Hematopoietic multipotent progenitor cell (in vitro differentiated cells): Measurements from ENCODE around the gene AP2B1. TPM values are rescaled to one million over a fixed set of nuclear protein-coding genes. Genes with fewer than 3 reads are reported as not detected.
A peak's percentile ranks its signal among the peaks of the same experiment; 100 is the strongest.
"Not testable (repeated sequence)": the region's sequence is repeated elsewhere in the genome, so short reads cannot be mapped to it uniquely, and the experiment has no call there.

Source experiments
- DNase-seq, 3 donors: peaks; one replicate each; pipeline ENCODE4 v3.0.0-alpha.2; 2011 to 2015; ENCODE audit warnings: low read depth in 2 of 3, low spot score in 2 of 3
- total RNA-seq: library from RNA; depleted of rRNA; stranded (reverse); fragments of >200 nt; gene quantifications from one replicate; pipeline ENCODE4 v1.2.3, GENCODE V29; 2012

The AP2B1 gene
- total RNA-seq, 1 donor = 75.9 TPM

DNA sequence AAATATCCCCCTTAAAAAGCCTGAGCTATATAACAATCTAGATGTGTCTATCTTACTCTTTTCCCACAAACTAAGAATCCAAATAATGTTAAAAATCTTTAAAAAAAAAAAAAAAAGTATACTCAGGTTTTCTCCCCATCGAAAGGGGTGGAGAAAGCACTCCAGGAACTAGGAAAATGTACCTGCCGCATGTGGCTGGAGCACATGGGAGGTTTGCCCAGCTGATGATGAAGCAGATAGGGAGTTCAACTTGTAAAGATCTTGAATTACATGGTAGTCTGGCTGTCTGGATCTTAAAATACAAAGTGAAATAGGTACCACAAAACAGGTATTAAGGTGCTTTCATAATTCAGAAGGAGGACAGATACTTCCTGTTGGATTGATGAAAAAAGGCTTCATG, 17.7 kb upstream of the AP2B1 start:
- DNase-seq = no peak

DNA sequence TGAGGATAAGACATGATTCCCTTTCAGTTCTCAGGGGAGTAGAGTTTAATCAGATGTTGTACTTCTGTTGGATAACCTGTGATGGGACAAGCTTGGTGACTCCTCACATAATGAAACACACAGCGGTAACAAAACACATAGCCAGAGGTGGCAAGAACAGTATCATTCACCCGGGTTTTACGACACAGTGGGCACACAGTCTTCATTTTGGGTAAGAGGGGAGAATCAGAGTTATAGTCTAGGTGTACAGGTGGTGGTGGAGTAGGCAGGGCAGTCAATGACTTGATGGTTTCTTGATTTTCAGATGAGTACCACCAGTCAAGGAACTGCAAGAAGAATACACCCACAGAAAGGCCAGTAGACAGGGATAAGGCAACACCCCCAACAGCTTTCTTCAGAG, 11.4 kb upstream of the AP2B1 start:
- DNase-seq = no peak

DNA sequence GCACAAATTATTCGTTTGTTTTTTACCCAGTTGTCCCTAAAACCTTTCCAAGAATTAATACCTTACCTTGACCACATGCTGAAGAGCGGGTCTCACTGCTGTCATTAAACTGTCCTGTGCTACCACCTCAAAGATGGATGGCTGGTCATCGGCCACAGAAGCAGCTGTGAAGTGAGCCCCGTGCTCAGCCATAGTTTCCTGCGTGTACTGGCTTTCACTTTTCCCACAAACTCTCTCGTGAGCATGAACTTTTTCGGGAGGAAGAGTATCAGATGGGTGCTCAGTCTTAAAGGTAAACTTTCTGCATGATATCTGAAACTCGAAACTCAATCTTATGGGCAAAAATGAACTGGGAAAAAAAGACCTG, 9.3 kb upstream of the AP2B1 start:
- DNase-seq = no peak

DNA sequence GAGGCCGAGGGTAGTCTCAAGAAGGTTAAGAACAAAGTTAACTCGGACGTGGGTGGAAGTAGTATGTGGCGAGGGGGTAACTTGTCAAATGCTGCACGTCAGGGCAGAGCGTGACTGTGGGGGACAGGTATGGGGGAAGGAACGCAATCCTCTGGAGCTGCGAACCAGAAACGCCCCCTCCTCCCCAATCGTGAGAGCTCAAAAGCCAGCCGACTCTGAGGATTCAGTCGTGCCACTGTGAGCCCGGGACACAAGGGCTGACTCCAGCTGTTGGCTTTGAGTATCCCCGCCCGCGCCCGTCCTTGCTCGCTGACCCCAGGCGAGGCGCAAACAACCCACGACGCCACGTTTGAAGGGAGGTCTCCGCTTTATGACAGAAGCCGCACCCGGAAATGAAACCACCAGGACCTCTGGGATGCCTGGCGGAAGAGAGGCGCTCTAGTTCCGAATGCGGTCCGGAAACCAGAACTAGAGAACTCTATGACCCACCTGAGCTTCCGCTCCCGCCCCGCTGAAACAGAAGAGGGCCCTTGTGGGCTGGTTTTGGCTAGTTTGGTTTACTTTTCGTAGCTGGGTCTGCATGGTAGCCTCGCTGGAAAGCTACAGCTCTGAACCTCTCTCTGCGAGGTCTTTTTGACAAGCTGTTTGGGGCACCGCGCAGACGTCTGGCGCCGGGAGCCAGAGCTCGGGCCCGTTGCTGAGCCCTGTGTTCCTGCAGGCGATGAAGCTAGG, 8.8 kb upstream of the AP2B1 start, which contains the start of gene PEX12:
PEX12 (minus strand) TSS at position 375 of the 732 bp plus-strand sequence. CDS start 550 bp downstream, outside the sequence.
- DNase-seq = peak; percentile 80 to 93 (median 91)

DNA sequence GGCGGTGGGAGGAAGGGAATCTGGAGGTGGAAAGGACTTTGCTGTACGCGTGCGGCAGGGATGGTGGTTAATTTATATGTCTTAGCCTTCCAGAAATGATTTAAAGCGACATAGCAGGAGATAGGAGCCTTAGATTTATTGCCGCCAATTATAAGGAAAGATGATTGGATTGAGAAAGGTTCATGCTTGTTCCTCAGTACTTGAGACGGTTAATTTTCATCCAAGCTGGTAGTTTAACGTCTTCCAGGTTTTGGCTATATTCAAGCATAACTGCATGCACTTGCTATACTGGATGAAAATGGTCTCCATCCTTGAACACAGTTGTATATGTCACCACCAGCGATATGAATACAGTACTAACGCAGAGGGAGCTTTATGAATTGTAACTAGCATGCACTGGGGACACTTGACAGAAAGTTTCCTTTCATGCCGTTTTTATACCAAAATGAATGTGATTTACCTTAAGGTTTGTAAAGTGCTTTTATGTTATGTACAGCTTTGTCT, 8.1 kb upstream of the AP2B1 start:
- DNase-seq = peak in 1 of 3 donors; percentile 18

DNA sequence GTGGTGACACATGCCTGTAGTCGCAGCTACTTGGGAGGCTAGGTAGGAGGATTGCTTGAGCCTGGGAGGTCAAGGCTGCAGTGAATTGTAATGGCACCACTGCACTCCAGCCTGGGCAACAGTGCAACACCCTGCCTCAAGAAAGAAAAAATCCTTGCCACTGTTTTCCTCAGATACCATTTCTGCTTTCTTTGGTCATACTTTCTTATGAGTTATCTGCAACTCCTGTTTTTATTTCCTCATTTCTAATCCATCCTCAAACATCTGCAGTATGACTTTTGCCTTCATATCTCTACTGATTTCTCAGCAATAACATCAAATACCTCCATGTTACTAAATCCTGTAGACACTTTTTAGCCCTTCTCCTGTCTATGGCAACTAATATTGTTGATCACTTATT, 3.1 kb upstream of the AP2B1 start:
- peak in 1 of 3 donors; percentile 18 for DNase-seq

DNA sequence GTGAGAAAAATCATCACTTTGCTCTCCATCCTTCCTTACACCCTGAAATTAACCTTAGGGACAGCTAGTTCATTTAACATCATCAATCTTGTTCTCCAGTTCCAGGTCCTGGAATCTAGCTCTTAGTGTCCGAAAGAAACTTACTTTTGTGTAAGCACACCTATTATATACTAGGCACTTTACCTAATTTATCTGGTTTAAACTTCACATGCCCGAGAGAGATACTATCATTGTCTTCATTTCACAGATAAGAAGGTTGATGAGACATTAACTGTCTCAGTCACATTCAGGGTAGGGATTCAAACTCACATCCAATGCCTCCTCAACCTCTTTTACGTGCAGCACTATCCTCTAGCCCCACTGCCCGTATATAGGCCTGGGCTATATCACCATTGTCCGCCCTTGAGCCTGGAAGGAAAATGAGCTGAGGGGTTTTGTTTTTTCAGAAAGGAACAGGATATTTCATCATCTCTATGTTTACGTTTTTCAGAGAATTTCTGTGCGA, 501 bp upstream of the AP2B1 start:
- no peak for DNase-seq

DNA sequence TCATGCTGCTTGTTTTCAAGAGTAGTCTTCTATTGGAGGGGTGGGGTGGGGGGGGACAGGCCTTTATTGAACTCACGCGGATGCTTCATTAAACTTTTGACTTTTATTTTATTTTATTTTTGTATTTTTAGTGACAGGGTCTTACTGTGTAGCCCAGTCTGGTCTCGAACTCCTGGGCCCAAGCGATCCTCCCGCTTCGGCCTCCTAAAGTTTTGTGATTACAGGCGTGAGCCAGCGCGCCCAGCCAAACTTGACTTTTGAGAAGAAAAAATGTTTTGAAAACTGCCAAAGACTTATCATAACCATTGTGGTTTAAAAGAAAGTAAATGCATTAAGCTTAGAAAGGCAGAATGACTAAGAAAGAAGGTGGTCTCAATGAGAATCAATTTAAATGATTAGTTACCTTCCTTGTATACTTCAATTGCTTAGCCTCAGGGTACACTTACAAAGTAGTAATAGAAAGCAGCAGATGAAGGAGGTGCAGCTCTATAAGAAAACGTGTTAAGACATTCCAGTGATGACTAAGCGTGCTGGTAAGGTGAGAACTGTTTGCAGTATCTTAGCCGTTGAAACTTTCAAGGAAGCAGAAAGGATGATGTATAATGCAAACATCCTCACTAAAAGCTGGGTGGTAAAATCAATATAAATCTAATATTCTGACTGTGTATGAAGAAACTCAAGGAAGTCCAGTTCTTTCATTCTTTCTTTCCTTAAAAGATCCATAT, 1.2 kb downstream of the AP2B1 start:
- no peak for DNase-seq

DNA sequence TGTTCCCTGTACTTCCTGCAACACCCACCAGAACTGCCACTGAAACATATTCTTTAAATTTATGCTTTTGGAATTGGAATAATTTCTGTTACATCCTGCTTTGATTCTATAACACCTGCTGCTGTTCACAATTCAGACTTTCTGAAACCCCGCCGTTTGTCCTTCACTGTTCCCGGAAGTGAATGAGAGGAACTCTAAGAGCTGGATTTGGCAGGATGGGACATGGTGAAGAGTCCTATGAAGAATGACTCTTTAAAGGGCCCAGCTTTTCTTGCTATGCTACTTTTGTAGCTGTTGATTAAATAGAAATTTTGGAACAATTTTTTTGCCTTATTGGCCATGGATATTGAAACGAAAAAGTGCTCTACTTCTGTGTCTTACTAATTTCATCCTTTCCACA, 8.9 kb downstream of the AP2B1 start:
- no peak for DNase-seq

DNA sequence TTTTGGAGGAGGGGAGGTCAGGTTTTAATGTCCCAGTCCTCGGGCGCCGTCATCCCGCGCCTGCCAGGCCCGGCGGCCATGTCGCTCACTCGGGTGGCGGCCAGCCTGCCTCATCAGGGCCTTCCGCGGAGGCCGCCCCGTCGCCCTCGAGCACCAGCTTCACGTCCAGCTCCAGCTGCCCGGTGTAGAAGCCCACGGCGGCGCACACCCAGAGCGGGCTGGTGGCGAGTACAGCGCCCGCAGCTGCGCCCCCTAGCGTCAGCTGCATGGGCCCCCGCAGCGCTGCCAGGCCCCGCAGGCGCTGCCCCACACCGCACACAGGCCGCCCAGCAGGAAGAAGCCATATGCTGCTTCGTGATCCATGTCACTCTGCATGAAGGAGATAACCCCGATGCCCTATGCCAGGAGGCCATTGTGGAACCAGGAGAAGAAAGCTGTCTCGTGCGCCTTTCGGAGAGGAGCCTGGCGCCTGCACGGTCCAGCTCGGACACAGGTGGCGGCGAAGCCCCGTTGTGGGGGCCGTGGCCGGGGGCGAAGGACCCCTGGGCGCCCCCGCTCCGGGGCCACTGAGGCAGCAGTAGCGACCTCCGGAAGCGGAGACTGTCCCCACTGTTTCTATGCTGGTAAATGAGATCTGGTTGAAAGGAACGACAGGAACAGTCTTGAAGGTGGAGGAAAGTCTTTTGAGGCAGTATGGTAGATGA, 9.6 kb downstream of the AP2B1 start:
- DNase-seq = no peak

DNA sequence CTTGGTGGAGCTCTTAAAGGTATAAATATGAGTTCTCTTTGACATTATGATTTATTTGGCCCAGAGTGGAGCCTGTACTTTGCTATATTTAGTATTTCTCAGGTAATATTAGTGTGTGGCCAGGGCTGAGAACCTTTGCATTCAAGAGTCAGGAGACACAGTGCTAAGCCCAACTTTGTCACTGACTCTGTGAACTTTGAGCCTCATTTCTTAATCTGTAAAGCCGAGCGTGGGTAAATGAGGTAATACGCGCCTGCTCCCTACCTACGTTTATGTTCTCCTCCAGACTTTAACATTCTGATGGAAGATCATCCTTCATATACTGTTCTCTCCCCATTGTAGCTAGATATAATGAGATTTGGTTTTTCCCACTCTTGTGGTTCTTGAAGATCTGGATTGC, 10.5 kb downstream of the AP2B1 start:
- DNase-seq = no peak

DNA sequence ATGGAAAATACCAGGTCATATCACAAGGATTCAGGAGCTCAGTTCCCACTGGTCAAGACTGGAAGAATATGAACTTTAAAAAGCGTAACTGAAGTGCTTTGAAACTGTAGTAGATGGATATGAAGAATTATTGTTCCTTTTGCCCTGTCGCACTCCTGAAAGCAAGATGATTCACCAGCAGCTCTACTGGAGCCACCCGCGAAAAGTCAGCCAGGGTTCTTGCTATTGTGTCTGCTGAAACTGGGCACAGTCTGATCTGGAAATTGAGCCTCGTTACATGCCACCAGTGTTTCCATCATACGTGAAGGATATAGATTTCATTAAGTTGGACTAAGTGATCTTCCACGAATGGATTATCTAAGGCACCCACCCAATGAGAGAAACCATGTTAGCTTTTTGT, 16.6 kb downstream of the AP2B1 start:
- DNase-seq = no peak

DNA sequence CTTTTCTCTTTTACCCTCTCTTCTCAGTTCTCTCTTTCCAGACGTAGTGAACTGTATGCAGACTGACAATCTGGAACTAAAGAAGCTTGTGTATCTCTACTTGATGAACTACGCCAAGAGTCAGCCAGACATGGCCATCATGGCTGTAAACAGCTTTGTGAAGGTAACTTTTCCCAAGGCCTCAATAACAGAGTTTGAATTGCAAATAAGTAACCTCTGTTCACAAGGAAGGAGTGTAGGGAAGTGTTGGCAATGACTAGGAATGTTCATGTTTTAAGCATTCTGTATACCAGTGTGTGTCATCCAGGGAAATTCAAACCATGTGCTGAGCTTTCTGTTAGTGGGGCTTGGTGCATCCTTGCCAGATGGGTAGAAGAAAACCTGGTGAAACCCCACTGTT, 18.6 kb downstream of the AP2B1 start:
- DNase-seq = no peak

DNA sequence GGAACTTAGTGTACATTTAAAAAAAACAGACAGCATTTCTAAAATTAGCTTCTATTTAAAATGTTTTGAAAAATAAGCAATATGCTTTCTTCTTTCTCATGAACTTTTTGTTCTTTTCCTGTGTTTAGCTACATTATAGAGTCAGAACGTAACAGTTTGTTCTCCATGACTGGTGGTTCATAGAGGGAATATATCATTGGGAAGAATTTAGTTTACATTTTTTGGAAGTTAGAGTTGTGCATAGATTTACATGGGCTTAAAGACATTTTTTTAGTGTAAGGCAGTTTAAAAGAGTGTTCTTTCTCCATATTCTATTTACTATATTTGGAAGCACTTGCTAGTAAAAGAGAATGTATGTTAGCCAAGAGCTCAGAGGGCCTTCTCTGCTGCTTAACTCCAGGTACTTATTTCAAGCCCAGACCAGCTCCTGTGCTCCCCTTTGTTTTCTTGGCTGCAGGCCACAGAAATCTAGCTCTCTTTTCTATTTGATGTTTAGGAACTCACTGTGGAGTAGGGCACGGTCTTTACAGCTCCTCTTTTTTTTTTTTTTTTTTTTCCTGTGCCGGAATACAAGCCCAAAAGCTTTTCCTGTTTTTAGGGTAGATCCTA, 20.2 kb downstream of the AP2B1 start:
- no peak for DNase-seq

DNA sequence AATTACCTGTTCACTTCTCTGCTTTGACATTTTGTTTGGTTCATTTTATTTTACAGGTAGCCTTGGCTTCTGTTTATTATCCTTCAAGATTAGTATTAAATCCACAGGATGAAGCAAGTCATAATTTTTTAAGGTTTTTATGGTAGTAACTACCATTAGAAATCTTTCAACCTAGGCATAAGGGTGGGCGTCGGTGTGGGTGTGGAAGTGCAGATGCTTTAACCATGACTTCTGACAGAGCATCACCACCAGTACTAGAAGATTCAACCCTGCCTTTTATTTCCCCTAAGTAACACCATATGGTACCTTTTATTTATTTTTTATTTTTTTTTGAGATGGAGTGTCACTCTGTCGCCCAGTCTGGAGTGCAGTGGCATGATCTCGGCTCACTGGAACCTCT, 22.7 kb downstream of the AP2B1 start:
- DNase-seq = no peak

DNA sequence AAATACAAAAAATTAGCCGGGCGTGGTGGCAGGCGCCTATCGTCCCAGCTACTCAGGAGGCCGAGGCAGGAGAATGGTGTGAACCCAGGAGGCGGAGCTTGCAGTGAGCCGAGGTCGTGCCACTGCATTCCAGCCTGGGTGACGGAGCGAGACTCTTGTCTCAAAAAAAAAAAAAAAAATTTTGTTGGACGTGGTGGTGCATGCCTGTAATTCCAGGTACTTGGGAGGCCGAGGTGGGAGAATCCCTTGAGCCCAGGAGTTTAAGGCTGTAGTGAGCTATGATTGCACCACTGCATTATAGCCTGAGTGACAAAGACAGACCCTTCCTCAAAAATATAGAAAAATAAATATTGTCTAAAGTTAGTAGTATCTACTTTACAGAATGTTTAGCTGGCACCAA, 23.6 kb downstream of the AP2B1 start:
- not testable (repeated sequence) for DNase-seq

DNA sequence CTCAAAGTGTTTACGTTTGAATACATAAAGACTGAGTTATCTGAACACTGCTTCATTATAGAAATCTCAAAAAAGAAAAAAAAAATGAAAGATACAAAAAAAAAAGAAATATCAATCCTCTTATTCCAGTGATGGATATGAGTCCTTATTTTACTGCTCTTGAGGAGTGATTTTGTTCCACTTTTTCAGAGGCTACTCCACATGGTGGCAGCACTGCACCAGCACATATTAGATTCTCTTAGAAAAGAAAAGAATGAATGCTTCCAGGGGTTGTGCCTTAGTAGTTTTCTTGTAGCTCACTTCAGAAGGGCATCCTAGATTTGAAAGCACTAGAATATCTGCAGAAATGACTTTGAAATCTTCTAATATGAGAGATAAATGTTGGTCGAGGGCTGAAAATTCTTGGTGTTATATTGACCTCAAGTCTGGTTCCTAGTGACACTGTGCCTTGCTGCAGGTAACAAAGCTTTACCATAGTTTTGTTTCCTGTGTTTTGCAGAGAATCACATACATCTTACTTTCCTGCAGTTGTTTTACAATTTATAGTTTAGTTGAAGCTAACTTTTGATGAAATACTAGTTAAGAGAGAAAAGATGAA, 25.9 kb downstream of the AP2B1 start:
- DNase-seq = peak in 2 of 3 donors; percentile 45 to 80

DNA sequence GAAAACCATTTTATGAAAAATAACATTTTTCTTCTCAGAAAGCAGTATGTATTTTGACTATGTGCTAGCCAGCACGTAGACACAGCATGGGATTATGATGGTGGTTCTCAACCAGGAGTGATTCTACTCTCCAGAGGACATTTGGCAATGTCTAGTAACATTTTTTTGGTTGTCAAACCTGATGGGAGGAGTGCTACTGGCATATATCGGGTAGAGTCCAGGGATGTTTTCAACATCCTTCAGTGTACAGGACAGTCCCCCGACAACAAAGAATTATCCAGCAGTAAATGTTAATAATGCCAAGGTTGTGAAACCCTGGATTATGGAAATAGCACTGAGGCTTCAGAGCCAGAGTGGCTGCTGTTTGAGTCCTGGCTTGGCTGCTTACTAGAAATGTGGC, 27.7 kb downstream of the AP2B1 start:
- no peak for DNase-seq

DNA sequence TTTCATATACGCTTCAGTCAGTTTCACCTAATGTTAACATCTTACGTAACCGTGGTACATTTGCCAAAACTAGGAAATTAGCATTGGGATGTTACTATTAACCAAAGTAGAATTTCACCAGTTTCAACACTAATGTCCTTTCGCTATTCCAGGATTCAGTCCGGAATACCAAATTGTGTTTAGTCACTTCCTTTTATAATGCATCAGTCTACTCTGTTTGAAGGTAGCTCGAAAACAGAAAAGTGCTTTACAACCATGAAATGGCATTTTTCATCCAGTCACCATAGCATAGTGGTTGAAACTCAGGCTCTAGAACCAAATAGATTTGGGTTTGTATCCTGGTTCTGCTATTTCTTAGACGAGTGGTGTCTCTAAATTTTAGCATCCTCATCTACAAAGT, 29.4 kb downstream of the AP2B1 start:
- peak in 2 of 3 donors; percentile 35 to 62 for DNase-seq

DNA sequence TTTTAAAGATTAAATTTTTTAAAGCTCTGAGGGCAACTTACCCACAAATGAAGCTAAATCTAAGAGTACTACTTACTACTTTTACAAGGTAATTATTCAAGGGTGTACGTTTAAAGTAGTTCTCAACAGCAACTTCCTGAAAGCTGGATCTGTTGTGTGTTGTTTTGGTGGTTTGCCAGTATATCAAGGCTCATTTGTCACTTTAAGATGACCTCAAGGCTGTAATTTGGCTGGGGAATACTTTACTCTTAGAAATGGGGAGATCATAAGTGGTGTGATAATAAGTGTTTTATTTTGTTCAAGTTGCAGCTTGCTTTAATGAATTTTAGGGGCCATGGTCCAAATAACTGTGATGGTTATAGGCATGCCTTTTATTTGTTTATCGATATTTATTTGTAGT, 30.4 kb downstream of the AP2B1 start:
- peak in 2 of 3 donors; percentile 10 to 18 for DNase-seq
